Ovary (tissue), 9 donors: Measurements from ENCODE around the gene SOCS3. TPM values are rescaled to one million over a fixed set of nuclear protein-coding genes. Genes with fewer than 3 reads are reported as not detected.
A peak's percentile ranks its signal among the peaks of the same experiment; 100 is the strongest.

Source experiments
- DNase-seq, 5 donors: peaks; one replicate each; pipeline ENCODE4 v3.0.0-alpha.2; 2019 to 2020
- H3K27ac ChIP-seq, 2 donors: fragments of 200-600 bp; one replicate each; pipeline versions ENCODE4 v1.5.1 to v1.8.0; 2019 to 2022
- H3K27me3 ChIP-seq: fragments of 200-600 bp; one replicate; pipeline ENCODE4 v1.8.0; 2022
- H3K36me3 ChIP-seq: fragments of 200-600 bp; sonication (generic); one replicate; pipeline ENCODE4 v1.5.1; 2019
- H3K4me1 ChIP-seq: one replicate; pipeline ENCODE4 v1.8.1; 2013; ENCODE audit warnings: mild to moderate bottlenecking, moderate library complexity; ENCODE audit not compliant: insufficient read depth
- H3K4me3 ChIP-seq: fragments of 200-600 bp; sonication (generic); one replicate; pipeline ENCODE4 v1.5.1; 2017
- H3K9me3 ChIP-seq, 2 donors: fragments of 200-600 bp in 1 of 2; sonication (generic) in 1 of 2; one replicate each; pipeline versions ENCODE4 v1.5.1 to v1.8.1; 2013 to 2019; ENCODE audit warnings: mild to moderate bottlenecking in 1 of 2, moderate library complexity in 1 of 2
- CTCF ChIP-seq, 3 donors: fragments of 450-650 bp in 2 of 3; fragments of 200-600 bp in 1 of 3; IDR thresholded peaks; one replicate each; pipeline versions ENCODE4 v1.5.1 to v1.8.0; 2016 to 2022; ENCODE audit warnings: antibody characterized with exemption in 3 of 3, mild to moderate bottlenecking in 1 of 3
- EP300 ChIP-seq: sonication (generic); formaldehyde crosslinking; IDR thresholded peaks from one replicate; pipeline ENCODE4 v1.6.1; 2017; ENCODE audit warnings: antibody characterized with exemption
- POLR2A ChIP-seq: fragments of 450-650 bp; IDR thresholded peaks from one replicate; pipeline ENCODE4 v1.6.1; 2017; ENCODE audit warnings: antibody characterized with exemption, mild to moderate bottlenecking, moderate library complexity
- WGBS, 3 donors: extraction: QIAGEN DNeasy Blood & Tissue Kit in 1 of 3; methylation state at CpG; one replicate each; pipeline versions ENCODE4 v1.1.5 to v1.1.7; 2013 to 2017; 5-methylcytosine and 5-hydroxymethylcytosine counted together
- intact Hi-C, 4 donors: fragments of 100-400 bp; cut with DNase I; formaldehyde crosslinking; loops; one replicate each; pipeline versions ENCODE4 v1.11.0 to v1.15.1; 2022 to 2023
- polyA plus RNA-seq, 2 donors: library from polyadenylated mRNA; stranded (reverse); fragments of 200-250 nt in 1 of 2; fragments of 350-450 nt in 1 of 2; fragmentation: Illumina TruSeq in 1 of 2; extraction: RNeasy Lipid Tissue Mini Kit (QIAGEN cat#74804) in 1 of 2; gene quantifications; one replicate each; pipeline ENCODE4 v1.2.3, GENCODE V29; 2013 to 2014
- total RNA-seq, 7 donors: library from RNA; depleted of rRNA in 2 of 7; stranded (reverse); fragments of >200 nt in 2 of 7; fragmentation: NEBNext Ultra II Directional in 3 of 7; extraction: Animal tissue kit (Norgen Biotek cat#: 25700) in 3 of 7; gene quantifications; one replicate each; pipeline versions ENCODE4 v1.1.0 to v1.2.4, GENCODE V29; 2016 to 2023
- donor health status: DM: no; HTN: no; CAD: no; lungs with moderate emphysema.
- donor health status: DM: no; HTN: no; CAD: no.
- donor health status: Bipolar disorder and iron deficiency.
- donor health status: DM: yes; HTN: yes; CAD: no.
- donor health status: DM: no; HTN: no; CAD: no.
- donor health status: DM: yes; HTN: yes; CAD: no.

SOCS3 gene
- total and polyA plus RNA-seq, 9 donors, result 14.4 to 284 (median 56.5) TPM

DNA sequence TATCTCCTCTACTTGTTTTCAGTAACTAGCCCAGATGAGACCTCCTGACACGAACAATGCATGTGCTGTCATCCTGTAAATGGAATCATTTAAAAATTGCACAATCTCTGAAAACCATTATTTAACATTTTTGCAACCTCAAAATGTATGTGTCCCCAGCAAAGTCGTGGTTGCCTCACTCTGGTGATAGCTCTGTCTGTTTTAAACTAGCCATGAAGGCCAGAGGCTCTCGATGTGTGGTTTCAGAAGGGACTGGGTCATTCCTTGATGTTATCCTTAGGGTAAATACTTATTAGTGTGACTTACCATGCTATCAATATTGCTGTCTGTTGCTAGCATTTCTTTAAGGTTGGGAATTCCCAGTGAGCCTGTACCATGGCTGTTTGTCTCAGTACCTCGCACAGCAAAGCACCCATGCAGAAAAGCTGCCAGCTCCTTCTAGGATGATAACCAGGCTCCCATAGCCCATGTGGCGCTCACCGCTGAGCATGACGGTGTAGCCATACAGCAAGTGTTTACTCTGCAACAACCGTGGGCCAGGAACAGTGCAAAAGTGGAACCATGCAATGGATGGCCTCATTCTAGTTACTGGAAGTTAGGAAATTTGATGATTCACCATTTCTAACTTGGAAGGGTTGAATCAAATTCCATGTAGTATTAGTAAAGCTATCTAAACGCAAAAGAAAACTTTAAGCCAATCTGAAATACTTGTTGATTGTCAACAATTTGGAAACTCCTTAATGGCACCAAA, 15.7 kb upstream of the SOCS3 start:
- Histone ChIP-seq H3K4me1 (no peaks in the 10 kb centered on the region), H3K36me3 (no peaks in the 10 kb centered on the region), H3K27ac (no peak overlapping the region), H3K9me3 (no peaks in the 10 kb centered on the region), H3K4me3 (no peak overlapping the region), H3K27me3 (no peaks in the 10 kb centered on the region)
- DNase-seq, result peak in 1 of 5 donors; percentile 41
- no peak for TF ChIP-seq CTCF (IDR thresholded peaks at IDR 0.05)
- no peak for TF ChIP-seq POLR2A
- peak; percentile 17 for TF ChIP-seq EP300
- intact Hi-C loops, result loop anchor here in 1 of 4 donors (10.0 kb wide), 1 partner anchor 251 kb away; the partner anchor contains the start of gene TMC6
- WGBS, 3 donors, result 48 to 57% (median 52%) methylated on average over 9 of the region's 9 CpGs

- intact Hi-C loops, result loop anchor here in 1 of 4 donors (10.0 kb wide), 1 partner anchor 250 kb away; the partner anchor contains the start of gene TMC6
- DNase-seq, result no peak
- no peak for TF ChIP-seq CTCF (IDR thresholded peaks at IDR 0.05)
- no peak for TF ChIP-seq POLR2A
- TF ChIP-seq EP300, result no peak
- Histone ChIP-seq H3K27ac (no peak overlapping the region), H3K4me1 (no peaks in the 10 kb centered on the region), H3K4me3 (no peak overlapping the region), H3K27me3 (no peaks in the 10 kb centered on the region), H3K36me3 (no peaks in the 10 kb centered on the region), H3K9me3 (no peaks in the 10 kb centered on the region)
- WGBS, 3 donors, result 55 to 58% (median 56%) methylated on average over 14 of the region's 14 CpGs
These were observed 14.9 kb upstream of the SOCS3 start for GRCh38 chr17:78374631-78375274.

DNA sequence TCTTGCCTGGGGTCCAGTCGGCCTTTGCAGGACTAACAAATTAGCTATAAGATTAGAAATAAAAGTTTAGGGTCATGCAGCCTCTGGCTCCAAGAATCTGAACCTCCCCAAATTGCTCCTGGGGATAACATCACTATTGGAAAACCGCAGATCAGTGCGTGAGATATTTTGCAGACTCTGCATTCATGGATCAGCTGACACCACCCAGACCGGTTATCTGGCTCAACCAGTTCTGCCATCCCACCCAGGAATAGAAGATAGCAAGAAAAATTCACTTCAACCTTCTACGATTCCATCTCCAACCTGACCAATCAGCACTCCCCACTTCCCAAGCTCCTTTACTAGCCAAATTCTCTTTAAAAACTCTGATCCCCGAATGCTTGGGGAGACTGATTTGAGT, 14.3 kb upstream of the SOCS3 start:
- WGBS, 3 donors, result 69 to 76% (median 70%) methylated on average over 6 of the region's 6 CpGs
- Histone ChIP-seq H3K27me3 (no peaks in the 10 kb centered on the region), H3K4me1 (no peaks in the 10 kb centered on the region), H3K36me3 (no peaks in the 10 kb centered on the region), H3K27ac (no peak overlapping the region), H3K9me3 (no peaks in the 10 kb centered on the region), H3K4me3 (no peak overlapping the region)
- intact Hi-C loops, result loop anchor here in 1 of 4 donors (10.0 kb wide), 1 partner anchor 249 kb away; the partner anchor contains the start of gene TMC6
- TF ChIP-seq CTCF (IDR thresholded peaks at IDR 0.05), result no peak
- no peak for TF ChIP-seq POLR2A
- no peak for TF ChIP-seq EP300
- no peak for DNase-seq

DNA sequence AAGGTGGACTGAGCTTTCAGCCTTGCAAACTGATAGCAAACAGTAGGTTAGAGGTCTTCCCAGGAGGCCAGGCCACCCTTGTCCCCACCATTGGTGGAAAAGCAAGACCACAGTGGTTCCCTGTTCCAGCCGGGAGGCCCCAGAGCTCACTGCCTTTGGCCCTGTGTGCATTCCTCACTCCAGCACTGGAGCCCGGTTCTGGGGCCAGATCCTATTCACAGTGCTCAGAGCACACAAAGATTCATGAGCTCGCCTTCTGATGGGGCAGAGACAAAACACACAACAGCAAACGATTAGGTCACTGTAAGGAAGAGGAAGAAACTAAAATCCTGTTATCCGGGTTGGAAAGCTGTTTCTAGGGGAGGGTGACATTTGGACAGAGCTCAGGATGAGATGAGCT, 13.0 kb upstream of the SOCS3 start:
- Histone ChIP-seq H3K27ac (no peak overlapping the region), H3K4me1 (no peaks in the 10 kb centered on the region), H3K36me3 (no peaks in the 10 kb centered on the region), H3K27me3 (no peaks in the 10 kb centered on the region), H3K9me3 (no peaks in the 10 kb centered on the region), H3K4me3 (no peak overlapping the region)
- no peak for DNase-seq
- intact Hi-C loops, result loop anchor here in 1 of 4 donors (10.0 kb wide), 1 partner anchor 248 kb away; the partner anchor contains the start of gene TMC6
- TF ChIP-seq CTCF (IDR thresholded peaks at IDR 0.05), result no peak
- TF ChIP-seq EP300, result no peak
- TF ChIP-seq POLR2A, result no peak
- 61 to 71% (median 66%) methylated on average over 5 of the region's 5 CpGs for WGBS, 3 donors
